Umbilical cord (tissue), 2 donors: Measurements from ENCODE around the gene HNF1B. TPM values are rescaled to one million over a fixed set of nuclear protein-coding genes. Genes with fewer than 3 reads are reported as not detected.

Source experiments
- DNase-seq: peaks from one replicate; pipeline ENCODE4 v3.0.0-alpha.2; 2015; ENCODE audit warnings: low spot score
- total RNA-seq: library from RNA; depleted of rRNA; stranded (reverse); fragments of >200 nt; gene quantifications from one replicate; pipeline ENCODE4 v1.2.3, GENCODE V29; 2014; ENCODE audit warnings: low replicate concordance; ENCODE audit not compliant: insufficient read depth

The HNF1B gene
- total RNA-seq, 1 donor from 2014 or later = 0.72 TPM

DNA sequence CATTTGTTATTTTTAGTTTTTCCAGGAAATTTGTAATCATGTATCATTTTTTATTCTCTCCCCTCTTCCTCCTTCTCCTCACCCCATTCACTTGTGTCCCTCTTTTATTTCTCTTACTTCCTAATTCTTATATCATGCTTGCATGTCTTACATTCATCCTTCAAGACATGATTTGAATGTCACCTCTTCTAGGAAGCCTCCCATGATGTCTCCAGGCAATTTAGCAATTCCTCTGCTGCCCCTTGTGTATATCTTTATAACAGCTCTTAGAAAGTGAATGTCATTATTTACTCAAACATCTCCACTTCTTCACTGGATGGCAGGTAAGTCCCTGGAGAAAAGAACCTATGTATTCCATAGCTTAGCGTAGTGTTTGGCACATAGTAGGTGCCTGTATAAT lies 7.8 kb downstream of the HNF1B start:
- no peak for DNase-seq

GRCh38 chr17:37736428-37736827 lies 8.4 kb downstream of the HNF1B start:
- no peak for DNase-seq

DNA sequence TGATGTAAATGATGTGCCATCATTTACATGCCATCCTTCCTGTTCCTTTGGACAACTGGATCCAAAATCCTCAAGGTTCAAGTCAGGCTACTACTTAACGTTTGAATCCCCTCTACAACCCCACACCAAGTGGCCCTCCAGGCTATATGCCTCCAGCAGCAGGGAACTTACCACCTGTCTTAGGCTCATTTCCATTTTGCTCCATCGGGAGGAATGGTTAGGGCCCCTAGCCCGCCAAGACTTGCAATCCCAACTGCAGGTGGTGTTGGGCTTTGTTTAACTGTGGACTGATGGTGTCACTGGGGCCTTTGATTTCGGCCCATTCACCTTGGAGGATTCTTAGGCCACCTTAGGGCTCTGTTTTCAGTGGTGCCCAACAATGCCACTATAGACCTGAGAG lies 9.7 kb downstream of the HNF1B start:
- no peak for DNase-seq

DNA sequence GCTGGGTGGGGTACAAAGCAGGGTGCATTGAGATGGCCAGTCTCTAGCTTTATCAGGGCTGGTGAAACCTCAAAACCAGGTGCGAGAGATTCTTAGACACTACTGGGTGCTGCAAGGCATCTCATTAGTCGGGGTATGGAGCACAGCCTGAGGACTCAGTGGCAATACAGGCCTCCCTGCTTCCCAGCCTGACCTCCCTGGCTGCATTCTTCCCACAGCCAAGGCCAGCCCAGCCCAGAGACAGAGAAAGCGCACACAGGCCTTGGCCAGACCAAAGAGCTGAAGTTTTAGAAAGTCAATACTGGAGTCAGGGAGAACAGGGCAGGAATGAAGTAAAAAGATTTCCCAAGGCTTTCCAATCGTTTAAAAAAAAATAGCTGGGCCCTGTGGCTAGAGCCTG lies 12.5 kb downstream of the HNF1B start:
- DNase-seq = no peak

DNA sequence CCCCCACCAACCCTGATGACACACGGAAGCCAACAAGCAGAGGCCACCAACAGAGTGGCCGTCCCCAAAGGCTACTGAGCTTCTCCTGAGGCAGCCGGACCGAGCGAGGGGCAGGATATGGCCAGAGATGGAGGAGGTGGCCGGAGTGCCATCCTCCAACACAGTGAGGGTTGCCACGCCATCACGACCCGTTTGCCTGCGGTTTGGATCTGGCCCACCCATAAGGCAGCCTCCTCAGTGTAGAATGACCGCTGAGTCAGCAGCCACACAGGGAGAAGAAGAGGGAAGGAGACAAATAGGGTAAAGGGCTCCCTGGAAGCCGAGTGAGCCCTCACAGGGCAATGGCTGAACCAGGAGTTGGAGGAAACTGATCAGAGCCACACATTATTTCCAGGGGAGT lies 13.8 kb downstream of the HNF1B start:
- DNase-seq = no peak

DNA sequence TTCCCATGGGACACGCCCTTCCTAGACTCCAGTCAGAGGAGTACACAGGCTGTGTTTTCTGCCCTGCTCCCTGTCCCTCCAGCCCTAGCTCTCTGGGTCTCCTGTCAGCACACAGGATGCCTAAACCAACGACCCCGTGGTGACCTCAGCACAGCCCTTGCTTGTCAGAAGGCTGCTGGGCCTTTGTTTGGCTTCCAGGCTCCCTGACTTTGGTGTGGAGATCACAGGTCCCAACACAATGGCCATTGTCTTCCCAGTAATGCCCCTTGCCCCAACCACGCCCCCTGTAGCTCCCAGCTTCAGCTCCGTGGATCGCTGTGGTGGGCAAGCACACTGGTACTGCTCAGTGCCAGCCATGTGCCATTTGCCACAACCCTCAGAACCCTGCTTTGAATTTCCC lies 15.0 kb downstream of the HNF1B start:
- no peak for DNase-seq

GRCh38 chr17:37726891-37727675 lies 17.8 kb downstream of the HNF1B start:
- no peak for DNase-seq

DNA sequence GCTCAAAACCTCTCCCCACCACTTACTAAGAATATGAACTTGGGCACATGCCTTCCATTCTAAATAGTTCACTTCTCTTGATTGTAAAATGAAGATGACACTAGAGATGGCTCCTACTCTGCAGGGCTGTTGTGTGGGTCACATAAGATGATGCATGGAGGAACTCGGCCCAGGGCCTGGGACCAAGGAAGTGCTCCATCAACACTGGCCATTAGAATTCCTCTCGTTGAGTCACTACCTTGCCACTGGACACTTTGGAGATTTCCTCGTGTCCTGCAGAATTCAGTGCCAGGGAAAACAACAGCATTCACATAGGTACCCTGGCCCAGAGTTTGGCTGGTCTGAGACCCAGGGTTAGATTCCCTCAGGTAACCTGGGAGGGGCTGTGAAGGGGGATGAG lies 18.6 kb downstream of the HNF1B start:
- DNase-seq = no peak

GRCh38 chr17:37725601-37726146 lies 19.2 kb downstream of the HNF1B start:
- no peak for DNase-seq

DNA sequence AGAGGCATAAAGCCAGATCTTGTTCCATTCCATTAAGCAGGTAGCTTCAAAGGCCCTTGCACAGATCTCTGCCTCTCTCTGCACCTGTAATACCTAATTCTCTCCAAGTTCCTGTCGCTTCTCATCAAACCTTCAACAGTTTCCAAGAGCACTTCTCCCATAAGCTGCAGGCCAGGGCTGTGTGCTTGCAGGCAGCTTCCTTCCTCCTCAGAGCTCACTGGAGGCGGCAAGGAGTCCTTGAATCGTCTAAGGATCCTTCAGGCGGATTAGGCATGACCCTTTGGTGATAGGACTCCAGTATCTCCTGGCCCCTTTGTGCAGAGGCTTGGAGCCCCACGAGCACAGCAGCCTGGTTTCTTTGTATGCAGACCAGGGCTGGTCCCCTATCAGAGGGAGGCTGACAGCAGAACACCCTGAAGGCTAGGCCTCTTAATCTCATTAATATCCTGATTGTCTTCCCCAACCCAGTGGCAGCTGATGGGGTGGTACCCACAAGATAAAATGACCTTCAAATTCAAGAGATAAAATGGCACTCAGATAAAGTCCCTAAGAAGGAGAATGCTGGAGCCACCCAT lies 19.8 kb downstream of the HNF1B start:
- DNase-seq = no peak

- no peak for DNase-seq
Measured at GRCh38 chr17:37720989-37721388, 23.9 kb downstream of the HNF1B start.

GRCh38 chr17:37719866-37720265 lies 25.0 kb downstream of the HNF1B start:
- DNase-seq = no peak

DNA sequence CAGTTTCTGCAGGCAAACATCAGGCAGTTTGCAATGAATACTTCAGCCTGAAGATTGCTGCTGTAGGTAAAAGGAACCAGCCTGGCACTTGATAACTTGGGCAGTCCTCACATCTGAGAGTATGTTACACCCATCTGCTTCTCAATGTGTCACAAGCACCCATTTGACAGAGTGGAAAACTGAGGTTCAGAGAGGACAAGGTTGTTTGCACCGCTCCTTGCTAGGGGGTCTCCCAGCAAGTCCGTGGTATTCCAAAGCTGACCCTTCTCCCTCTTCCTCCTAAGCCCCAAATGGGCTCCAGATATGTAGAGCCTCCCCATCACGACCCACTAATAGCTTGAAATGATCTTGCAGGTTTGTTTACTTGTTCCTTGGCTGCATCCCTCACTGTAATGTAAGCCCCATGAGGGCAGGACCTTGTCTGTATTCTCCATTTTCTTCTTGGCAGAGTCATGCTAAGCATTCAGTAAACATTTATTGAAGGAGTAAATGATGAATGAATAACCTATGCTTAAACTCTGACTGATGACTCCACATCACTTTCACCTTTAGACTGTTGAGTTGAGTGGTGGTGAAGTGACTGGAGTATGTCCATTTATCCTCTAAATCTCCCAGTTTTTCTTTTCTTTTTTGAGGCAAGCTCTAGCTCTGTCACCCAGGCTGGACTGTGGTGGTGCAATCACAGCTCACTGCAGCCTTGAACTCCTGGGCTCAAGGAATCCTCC lies 26.4 kb downstream of the HNF1B start:
- DNase-seq = no peak

GRCh38 chr17:37717627-37718323 lies 27.1 kb downstream of the HNF1B start:
- DNase-seq = peak; percentile 60

DNA sequence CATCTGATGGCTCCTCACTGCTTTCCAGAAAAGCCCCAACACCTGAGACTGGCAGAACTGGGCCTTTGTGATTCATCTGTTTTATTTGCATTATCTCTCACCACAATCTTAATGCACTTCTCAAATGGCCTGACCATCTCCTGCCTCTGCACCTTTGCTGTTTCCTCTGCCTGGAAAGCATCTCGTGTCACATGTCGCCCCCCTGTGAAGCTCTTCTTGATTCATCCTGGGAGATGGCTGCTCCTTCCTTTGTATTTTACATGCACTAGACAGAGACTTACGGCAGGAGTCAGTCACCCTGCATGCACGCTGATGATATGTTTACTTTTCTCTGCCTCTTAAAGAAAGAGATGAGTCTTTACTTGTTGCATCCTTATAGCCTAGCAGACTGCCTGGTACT lies 30.0 kb downstream of the HNF1B start:
- no peak for DNase-seq

GRCh38 chr17:37713624-37714023 lies 31.2 kb downstream of the HNF1B start:
- DNase-seq = no peak

DNA sequence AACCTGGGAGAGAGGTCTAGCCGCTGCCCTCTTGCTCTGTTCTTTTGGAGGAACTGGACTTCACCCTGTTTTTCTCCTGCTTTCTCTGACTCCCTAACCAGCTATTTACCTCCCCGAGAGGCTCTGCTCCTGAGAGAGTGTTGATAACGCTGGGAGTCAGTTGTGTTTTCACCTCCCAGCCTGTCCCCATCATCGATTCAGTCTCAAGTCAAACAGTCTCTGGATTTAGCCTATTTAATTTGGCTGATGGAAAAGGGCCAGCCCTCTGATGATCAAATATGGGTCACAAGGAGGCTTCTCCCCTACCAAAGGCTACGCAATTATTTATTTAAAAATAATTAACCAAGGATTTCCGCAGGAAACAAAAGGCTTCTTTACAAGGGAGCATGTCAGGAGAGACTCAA lies 31.8 kb downstream of the HNF1B start:
- no peak for DNase-seq

DNA sequence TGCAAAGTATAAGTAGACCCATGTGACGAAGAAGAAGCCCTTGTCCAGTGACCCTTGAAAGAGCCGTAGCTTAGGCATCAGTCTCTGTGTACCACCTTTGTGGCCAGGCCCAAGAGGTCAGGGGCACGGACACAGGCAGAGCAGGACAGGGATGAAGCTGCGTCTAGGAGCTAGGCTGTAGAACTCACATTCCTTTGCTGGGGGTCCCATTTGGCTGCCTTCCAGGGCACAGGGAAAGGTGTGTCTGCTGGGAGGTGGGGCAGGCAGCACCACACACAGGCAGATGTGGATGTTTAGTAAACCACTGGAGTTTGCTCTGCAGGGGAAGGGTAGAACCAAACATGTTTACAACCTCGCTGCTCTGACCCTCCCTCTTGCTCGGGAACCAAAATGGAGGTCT lies 33.7 kb downstream of the HNF1B start:
- no peak for DNase-seq

- DNase-seq = no peak
Measured at GRCh38 chr17:37710344-37710886, 34.4 kb downstream of the HNF1B start.

GRCh38 chr17:37708616-37709212 lies 36.1 kb downstream of the HNF1B start:
- no peak for DNase-seq

DNA sequence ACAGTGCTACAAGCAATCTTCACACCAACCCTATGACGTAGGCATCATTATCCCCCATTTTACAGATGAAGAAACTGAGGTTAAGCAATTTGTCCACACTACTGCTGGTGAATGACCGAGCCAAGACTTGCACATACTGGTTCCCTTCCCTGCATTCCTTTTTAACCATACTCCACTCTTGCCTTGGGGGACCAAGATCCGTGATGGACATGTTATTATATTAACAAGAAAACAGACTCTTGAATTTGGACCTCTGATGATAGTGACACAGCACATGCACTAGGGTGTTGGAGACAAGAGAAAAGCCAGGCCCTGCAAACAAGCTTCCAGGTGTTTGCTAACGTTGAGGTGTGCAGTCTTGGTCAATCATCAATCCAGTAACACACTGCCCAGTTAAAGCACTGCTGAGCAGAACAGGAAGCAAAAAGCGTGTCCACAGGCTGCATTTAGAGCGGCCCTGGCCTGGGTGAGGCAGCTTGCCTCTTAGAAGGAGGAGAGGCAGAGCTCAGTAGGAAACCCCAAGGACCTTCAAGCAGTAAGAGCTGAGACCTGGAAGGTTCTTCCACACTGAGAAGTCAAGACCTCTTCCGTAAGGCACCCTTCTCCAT lies 36.7 kb downstream of the HNF1B start:
- no peak for DNase-seq
